ENCODE results near the gene MLLT10.

DNA sequence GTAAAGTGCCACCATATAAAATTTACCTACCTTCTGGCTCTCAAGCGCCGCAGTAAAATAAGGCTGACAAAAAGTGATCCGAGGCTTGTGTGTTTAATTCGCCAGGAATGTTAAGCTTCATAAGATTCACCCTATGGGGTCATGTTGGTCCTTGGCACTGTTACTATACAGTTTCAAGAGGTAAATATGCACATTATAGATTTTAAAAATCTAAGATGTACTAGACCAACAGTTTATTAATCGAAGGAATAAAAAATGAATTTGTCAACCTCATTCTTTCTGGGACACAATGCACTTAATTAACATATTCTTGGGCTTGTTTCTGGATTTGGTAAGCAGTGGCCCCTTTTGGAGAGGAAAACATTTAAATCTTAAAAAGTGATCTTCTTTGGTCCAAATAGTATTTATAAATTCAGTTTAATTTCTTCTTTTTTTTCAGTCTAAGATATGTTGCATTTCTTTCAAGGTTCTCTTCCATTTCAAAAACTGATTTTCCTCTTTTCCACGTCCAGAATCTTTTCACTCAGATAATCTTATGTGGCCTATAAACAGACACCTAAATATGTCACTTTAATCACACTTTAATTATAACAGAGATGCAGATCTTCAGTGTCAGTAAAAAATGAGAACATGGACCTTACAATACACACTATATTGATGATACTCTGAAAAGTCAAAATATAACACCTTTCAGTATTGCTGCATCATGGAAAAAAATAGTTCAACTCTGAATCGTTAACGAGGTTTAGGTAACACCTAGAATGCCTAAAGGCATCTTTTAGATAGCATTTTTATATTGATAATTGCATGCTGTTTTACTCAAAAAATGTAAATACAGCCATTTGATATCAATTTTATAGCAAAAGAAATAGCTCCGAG, 4.8 kb upstream of the MLLT10 start:
- TF ChIP-seq, protein P1, sequence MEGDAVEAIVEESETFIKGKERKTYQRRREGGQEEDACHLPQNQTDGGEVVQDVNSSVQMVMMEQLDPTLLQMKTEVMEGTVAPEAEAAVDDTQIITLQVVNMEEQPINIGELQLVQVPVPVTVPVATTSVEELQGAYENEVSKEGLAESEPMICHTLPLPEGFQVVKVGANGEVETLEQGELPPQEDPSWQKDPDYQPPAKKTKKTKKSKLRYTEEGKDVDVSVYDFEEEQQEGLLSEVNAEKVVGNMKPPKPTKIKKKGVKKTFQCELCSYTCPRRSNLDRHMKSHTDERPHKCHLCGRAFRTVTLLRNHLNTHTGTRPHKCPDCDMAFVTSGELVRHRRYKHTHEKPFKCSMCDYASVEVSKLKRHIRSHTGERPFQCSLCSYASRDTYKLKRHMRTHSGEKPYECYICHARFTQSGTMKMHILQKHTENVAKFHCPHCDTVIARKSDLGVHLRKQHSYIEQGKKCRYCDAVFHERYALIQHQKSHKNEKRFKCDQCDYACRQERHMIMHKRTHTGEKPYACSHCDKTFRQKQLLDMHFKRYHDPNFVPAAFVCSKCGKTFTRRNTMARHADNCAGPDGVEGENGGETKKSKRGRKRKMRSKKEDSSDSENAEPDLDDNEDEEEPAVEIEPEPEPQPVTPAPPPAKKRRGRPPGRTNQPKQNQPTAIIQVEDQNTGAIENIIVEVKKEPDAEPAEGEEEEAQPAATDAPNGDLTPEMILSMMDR (IDR thresholded peaks at IDR 0.05; ENCODE audit: low read length), result no peak
- no peak for TF ChIP-seq EZH2 (IDR thresholded peaks at IDR 0.05; ENCODE audit: borderline replicate concordance, low read length)
